GM19397 (cell line): ENCODE measurements around the gene TNFRSF14.
A peak's percentile ranks its signal among the peaks of the same experiment; 100 is the strongest.
"Not testable (repeated sequence)": the region's sequence is repeated elsewhere in the genome, so short reads cannot be mapped to it uniquely, and the experiment has no call there.

Source experiments
- ATAC-seq: cut with Tn5 transposase; IDR thresholded peaks from one replicate; pipeline ENCODE4 v1.9.1; 2021; ENCODE audit warnings: mild to moderate bottlenecking, moderate library complexity; ENCODE audit not compliant: unreplicated experiment

TNFRSF14 gene

GRCh38 chr1:2553076-2553475, 3.1 kb upstream of the TNFRSF14 start:
- ATAC-seq, result not testable (repeated sequence)

DNA sequence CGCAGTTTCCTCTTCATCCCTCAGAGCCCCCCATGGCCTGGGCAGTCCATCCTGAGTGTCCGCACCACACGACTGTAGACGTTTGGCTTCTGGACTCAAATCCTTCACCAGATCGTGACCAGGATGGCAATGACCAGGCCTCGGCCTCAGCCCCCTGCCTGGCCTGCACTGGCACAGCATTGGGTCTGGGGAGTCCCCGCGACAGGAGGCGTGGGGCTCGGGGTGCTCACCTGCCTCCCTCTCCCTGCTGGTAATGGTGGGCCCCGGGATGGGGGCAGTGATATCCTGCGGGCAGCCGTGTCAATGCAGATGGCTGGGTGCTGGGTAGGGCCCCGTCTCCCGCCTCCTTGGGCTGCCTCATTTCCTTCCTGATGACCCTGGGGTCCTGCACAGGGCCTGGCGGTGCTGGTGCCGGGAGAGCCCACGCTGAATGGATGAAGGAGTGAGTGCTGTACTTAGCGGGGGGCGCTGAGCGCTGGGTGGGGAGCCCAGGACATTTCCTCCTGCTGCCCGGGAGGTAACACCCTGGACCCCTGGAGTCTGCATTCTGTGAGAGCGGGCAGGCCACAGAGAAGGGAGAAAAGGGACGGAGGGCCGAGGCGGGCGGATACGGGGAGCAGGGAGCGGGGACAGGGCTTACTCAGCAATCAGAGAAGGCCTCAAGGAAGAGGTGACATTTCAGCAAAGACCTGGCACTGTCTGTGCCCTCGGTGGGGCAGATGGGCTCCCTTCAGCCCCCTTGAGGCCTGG, 2.1 kb upstream of the TNFRSF14 start:
- ATAC-seq, result no peak

- no peak for ATAC-seq
Observed at GRCh38 chr1:2554621-2555387, 1.4 kb upstream of the TNFRSF14 start.

DNA sequence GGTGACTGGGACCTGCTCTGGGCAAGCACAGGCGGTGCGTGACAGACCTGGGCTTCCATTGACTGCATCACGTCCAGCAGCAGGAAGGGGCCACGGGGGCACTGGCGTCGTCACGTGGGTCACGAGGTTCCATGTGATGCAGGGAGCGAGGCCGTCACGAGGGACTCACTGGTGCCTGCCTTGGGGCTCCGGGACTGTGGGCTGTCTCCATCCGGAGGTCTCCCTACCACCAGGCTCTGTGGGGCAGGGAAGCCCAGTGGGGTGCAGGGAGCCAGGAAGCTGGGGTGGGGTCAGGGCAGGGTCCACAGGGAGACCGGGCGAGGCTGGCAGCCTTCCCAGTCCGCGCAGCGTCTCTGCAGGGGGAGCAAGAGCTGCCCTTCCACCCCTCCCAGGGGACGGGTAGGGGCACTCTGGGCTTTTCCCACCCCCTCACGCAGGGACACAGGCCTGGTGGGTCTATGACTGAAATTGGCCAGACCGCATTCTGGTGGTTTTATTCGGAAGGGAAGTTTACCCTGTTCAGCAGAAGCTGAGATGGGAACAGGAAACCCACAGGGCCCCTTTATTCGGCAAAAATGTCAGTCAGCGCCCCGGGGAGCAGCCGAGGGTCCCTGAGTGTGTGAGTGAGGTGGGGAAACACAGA, 416 bp upstream of the TNFRSF14 start:
- ATAC-seq, result peak; percentile 35

DNA sequence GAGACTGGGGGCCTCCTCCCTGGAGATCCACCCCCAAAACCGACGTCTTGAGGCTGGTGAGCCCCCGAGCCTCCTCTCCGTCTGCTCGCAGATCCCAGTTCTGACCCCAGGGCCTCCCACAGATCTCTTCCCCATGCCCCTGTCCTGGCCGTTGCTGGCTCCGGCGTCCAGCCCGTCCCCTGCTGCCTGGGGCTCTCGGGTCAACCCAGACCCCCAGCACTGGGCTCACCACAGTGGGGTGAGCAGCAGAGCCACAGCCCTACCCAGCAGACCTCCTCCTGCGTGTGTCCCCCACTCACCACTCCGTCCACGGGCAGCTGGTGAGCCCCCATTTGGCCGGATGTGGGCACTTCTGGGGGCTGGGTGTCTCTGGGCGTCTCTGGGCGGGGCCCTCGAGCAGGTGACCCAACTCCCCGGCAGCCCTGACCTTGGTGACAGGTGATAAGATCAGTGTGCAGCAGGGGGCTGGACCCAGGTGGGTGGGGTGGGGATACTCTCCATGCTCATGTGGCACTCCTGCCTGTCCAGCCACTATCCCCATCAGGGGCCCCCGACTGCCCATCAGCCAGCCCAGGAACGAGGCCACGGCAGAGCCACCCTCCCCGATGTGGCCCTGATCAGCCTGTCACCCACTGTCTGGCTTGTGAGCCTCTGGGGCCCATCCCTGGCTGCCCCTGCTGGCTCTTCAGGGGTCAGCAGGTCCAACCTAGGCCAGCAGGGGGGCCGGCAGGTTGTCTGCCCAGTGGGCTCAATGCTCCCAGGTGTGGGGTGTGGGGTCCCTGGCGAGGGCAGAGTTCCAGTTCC, 709 bp downstream of the TNFRSF14 start:
- ATAC-seq, result no peak

DNA sequence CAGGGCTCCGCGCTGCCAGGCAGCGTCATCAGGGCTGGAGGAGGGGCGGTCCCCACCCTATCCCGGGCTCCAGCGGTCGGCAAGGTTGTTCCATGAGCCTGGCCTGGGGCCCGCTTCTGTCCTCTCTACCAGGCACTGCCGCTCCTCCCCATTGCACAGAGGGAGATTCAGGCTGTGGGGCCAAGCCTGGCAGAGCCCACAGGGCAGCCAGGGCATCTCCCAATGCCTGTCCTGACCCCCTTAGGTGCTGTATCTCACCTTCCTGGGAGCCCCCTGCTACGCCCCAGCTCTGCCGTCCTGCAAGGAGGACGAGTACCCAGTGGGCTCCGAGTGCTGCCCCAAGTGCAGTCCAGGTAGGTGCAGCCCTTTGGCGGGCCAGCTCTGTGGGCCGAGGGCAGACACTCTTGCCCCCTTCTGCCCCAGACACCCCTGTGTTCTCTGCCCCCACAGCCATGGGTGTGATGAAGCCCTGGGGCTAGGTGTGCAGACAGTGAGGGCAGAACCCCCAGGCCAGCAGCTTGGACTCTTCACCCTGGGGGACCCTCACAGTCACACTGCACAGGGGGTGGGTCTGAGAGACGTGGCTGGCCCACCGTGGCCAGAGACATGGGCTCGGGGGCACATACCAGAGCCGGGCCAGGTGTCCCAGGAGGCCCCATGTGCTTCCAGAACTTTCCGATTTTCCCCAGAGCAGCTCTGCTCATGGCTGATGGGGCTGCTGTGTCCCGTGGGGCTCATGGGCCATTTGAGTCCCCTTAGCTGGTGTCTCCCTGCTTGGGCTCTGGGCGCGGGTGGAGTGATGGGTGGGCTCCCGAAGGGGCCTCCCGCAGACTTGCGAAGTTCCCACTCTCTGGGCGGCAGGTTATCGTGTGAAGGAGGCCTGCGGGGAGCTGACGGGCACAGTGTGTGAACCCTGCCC, 1.6 kb downstream of the TNFRSF14 start:
- ATAC-seq, result no peak

- no peak for ATAC-seq
Observed at GRCh38 chr1:2558420-2558819, 2.2 kb downstream of the TNFRSF14 start.

DNA sequence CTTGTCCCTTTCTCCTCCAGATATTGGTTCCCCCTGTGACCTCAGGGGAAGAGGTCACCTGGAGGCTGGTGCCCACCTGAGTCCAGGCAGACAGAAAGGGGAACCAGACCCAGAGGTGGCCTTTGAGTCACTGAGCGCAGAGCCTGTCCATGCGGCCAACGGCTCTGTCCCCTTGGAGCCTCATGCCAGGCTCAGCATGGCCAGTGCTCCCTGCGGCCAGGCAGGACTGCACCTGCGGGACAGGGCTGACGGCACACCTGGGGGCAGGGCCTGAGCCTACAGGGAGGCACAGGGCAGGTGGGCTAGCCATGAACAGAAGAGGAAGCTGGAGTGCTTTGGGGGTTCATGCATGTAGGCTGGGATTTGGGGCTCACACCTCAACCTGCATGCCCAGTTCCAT, 2.7 kb downstream of the TNFRSF14 start:
- ATAC-seq, result no peak

DNA sequence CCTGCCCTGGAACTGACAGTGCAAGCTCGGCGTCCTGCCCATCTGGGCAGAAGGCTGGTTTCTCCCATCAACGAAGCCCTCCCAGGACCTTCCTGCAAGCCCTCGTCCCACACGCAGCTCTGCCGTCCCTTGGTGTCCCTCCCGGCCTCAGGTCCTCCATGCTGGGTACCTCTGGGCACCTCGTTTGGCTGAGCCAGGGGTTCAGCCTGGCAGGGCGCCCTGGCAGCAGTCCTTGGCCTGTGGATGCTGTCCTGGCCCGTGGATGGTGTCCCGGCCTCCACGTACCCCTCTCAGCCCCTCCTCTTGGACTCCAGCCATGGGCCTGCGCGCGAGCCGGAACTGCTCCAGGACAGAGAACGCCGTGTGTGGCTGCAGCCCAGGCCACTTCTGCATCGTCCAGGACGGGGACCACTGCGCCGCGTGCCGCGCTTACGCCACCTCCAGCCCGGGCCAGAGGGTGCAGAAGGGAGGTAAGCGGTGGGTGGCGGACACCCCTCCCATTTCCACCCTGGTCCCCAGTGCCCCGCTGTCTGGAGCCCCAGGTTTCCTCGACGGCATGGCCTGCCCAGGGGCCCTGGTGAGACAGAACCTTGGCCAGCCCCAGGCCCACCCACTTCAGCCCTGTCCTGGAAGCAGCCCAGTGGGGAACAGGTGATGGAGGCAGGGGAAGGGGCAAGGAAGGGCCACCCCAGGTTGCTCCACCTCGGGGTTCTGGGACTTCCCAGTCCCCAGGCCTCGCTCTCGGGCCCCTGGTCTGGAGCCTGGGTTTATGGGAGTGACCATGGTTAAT, 3.5 kb downstream of the TNFRSF14 start:
- ATAC-seq, result no peak

- no peak for ATAC-seq
Observed at GRCh38 chr1:2560299-2561073, 4.3 kb downstream of the TNFRSF14 start.

GRCh38 chr1:2561446-2561845, 5.3 kb downstream of the TNFRSF14 start:
- ATAC-seq, result no peak

- ATAC-seq, result no peak
Observed at GRCh38 chr1:2561898-2562895, 6.0 kb downstream of the TNFRSF14 start.

GRCh38 chr1:2563205-2563604, 7.0 kb downstream of the TNFRSF14 start:
- ATAC-seq, result no peak

- no peak for ATAC-seq
Observed at GRCh38 chr1:2564006-2564814, 8.0 kb downstream of the TNFRSF14 start.

DNA sequence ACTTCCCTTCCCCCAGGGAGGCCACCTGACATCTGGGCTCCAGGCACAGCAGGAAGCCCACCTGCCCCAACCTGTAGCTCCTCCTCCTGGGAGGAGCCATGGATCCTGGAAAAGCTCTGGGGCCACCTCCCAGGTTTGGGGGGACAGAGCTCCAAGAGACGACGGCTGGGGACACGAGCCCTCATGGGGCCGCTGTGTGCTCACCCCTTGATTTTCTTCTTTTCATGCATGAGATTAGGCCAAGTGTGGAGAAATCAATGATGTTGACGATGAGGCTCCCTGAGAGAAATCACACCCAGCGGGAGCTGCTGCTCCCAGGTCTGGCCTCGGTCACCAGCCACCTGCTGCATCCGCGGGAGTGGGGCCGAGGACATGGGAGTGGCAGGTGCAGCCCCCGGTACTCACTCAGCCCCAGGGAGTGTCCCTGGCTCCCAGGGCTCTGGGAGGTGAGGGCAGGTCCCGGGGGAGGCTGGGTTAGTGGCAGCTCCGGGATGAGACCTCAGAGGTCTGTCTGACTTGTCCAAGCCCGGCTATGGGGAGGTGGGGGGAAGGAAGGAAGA, 8.7 kb downstream of the TNFRSF14 start:
- no peak for ATAC-seq
